BJ (cell line): ENCODE measurements around the gene F13B. TPM values are rescaled to one million over a fixed set of nuclear protein-coding genes. Genes with fewer than 3 reads are reported as not detected.
"Not testable (repeated sequence)": the region's sequence is repeated elsewhere in the genome, so short reads cannot be mapped to it uniquely, and the experiment has no call there.

Experiments
- CTCF ChIA-PET: fragments of 350-600 bp; formaldehyde crosslinking; extraction: SDS; loops from one replicate; lab custom pipeline; 2021; ENCODE audit warnings: antibody characterized with exemption, inconsistent platforms; lab: Yijun Ruan, JAX
- POLR2A ChIA-PET: fragments of 300-600 bp; sonication (Branson Sonifier 250); formaldehyde crosslinking; extraction: SDS; loops from one replicate; lab custom pipeline; 2021; ENCODE audit warnings: antibody characterized with exemption; lab: Charles Lee
- DNase-seq: peaks from one replicate; pipeline ENCODE4 v3.0.0-alpha.2; 2011; ENCODE audit warnings: low read depth
- H3K27me3 ChIP-seq: 2 replicates; pipeline ENCODE4 v1.6.0; 2011; ENCODE audit warnings: low read length; ENCODE audit not compliant: control insufficient read depth, insufficient read depth
- H3K36me3 ChIP-seq: 2 replicates; pipeline ENCODE4 v1.5.1; 2011; ENCODE audit warnings: low read length; ENCODE audit not compliant: control insufficient read depth, insufficient read depth
- H3K4me3 ChIP-seq: 2 replicates; pipeline ENCODE4 v1.5.1; 2011; ENCODE audit warnings: low read depth, mild to moderate bottlenecking, control low read depth, low read length
- polyA plus RNA-seq: library from polyadenylated mRNA; depleted of rRNA; stranded (reverse); fragments of >200 nt; gene quantifications from 2 replicates; pipeline ENCODE4 v1.2.3, GENCODE V29; 2011; rRNA removed
- TF ChIP-seq, protein P1 (sequence below): IDR thresholded peaks from 2 replicates; pipeline ENCODE4 v1.5.1; 2011; ENCODE audit warnings: low read depth, mild to moderate bottlenecking, control low read depth, inconsistent platforms, low read length, moderate library complexity; ENCODE audit not compliant: insufficient read depth

Gene F13B
- polyA plus RNA-seq, 1 experiment, result not detected

DNA sequence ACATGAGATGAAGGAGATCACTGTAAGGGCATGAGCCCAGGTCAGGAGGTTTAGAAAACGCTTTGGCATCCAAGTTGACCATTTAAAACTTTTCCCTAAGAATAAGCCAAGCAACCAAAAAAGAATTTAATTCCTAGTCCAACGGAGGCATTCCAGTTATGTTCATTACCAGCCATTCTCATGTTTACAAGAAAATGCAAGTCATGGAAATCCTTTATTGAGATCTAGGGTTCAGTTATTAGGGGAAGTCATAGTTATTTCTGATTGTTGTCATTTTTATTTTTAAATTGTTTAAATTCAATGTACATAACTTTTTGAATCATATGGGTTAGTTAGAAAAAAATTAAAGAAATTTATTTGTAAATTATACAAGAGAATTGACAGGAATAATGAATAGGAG lies 65.2 kb downstream of the F13B start:
- Histone ChIP-seq H3K27me3 (no peaks in the 10 kb centered on the region), H3K36me3 (no peaks in the 10 kb centered on the region), H3K4me3 (no peak overlapping the region)
- ChIA-PET CTCF (no interaction called here), POLR2A (no interaction called here)
- DNase-seq, result no peak
- TF ChIP-seq, protein P1, sequence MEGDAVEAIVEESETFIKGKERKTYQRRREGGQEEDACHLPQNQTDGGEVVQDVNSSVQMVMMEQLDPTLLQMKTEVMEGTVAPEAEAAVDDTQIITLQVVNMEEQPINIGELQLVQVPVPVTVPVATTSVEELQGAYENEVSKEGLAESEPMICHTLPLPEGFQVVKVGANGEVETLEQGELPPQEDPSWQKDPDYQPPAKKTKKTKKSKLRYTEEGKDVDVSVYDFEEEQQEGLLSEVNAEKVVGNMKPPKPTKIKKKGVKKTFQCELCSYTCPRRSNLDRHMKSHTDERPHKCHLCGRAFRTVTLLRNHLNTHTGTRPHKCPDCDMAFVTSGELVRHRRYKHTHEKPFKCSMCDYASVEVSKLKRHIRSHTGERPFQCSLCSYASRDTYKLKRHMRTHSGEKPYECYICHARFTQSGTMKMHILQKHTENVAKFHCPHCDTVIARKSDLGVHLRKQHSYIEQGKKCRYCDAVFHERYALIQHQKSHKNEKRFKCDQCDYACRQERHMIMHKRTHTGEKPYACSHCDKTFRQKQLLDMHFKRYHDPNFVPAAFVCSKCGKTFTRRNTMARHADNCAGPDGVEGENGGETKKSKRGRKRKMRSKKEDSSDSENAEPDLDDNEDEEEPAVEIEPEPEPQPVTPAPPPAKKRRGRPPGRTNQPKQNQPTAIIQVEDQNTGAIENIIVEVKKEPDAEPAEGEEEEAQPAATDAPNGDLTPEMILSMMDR, result no peak

DNA sequence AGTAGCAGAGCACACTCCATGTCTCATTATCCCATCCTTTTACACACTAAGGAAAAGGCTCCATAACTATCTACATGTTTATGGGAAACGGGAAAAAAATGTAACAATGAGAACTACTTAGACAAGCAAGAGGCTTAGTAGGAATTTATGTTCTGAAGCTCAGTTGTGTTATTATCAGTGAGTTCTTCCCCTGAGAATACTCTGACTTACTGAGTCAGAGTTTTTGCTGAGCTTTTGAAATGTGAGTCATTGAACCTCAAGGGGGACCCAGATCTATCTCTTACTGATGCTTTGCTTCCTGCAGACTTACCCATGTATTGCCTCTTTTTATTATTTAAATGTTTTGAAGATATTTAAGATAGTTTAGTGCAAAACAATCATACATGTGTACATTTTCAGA lies 69.6 kb downstream of the F13B start:
- no peak for DNase-seq
- ChIA-PET CTCF (interaction anchor here (1.1 kb wide), 1 partner anchor 182 kb away, joined by 3 read pairs; no protein-coding TSS in a partner anchor), POLR2A (no interaction called here)
- TF ChIP-seq, protein P1, result no peak
- H3K27me3 ChIP-seq, result no peaks in the 10 kb centered on the region
- no peaks in the 10 kb centered on the region for H3K36me3 ChIP-seq
- H3K4me3 ChIP-seq, result no peak overlapping the region

DNA sequence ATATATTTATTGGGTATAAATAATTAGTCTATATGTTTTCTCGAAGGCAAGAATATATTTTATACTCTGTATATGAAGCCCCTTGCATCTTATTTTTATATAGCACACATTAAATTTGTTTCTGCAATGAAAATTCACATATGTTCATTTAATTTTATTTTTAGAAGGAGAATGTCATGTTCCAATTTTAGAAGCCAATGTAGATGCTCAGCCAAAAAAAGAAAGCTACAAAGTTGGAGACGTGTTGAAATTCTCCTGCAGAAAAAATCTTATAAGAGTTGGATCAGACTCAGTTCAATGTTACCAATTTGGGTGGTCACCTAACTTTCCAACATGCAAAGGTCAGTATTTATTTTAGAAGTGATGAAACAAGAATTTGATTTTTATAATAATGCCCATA lies 73.1 kb downstream of the F13B start:
- no peak for DNase-seq
- ChIA-PET POLR2A (no interaction called here), CTCF (no interaction called here)
- Histone ChIP-seq H3K4me3 (no peak overlapping the region), H3K36me3 (no peaks in the 10 kb centered on the region), H3K27me3 (no peaks in the 10 kb centered on the region)
- TF ChIP-seq, protein P1, result no peak

DNA sequence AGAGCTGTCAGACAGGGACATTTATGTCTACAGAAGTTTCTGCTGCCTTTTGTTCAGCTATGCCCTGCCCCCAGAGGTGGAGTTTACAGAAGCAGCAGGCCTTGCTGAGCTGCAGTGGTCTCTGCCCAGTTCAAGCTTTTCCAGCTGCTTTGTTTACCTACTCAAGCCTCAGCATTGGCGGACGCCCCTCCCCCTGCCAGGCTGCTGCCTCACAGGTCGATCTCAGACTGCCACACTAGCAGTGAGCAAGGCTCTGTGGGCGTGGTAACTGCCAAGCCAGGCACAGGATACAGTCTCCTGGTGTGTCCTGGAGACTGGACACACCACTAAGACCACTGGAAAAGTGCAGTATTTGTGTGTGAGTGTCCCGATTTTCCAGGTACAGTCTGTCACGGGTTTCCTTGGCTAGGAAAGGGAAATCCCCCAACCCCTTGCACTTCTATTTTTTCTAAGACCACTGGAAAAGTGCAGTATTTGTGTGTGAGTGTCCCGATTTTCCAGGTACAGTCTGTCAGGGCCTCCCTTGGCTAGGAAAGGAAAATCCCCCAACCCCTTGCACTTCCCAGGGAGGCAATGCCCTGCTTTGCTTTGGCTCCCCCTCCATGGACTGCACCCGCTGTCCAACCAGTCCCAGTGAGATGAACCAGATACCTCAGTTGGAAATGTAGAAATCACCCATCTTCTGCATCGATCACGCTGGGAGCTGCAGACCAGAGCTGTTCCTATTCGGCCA lies 75.0 kb downstream of the F13B start:
- POLR2A ChIA-PET, H3K36me3 ChIP-seq, H3K27me3 ChIP-seq, DNase-seq, H3K4me3 ChIP-seq, CTCF ChIA-PET: not testable (repeated sequence)

Other genes starting within 250 kb of the F13B start
- 0.26 and 0.33 TPM in 2 replicates for gene CFHR1, start 247.5 kb downstream of the F13B start, polyA plus RNA-seq
- not detected in 2 replicates for gene CFHR4, start 179.2 kb downstream of the F13B start, polyA plus RNA-seq
- gene CFHR2, start 123.5 kb downstream of the F13B start, polyA plus RNA-seq, result not detected in 2 replicates
- gene CFHR5, start 89.7 kb downstream of the F13B start, polyA plus RNA-seq, result not detected in 2 replicates
- 4.6 and 9.4 TPM in 2 replicates for gene ASPM, start 79.4 kb upstream of the F13B start, polyA plus RNA-seq
- gene ZBTB41, start 134.0 kb upstream of the F13B start, polyA plus RNA-seq, result 3.4 and 7.3 TPM in 2 replicates
- gene CRB1, start 201.0 kb upstream of the F13B start, polyA plus RNA-seq, result 0.05 and 0.06 TPM in 2 replicates